Gastroesophageal sphincter (tissue), 4 donors: ENCODE measurements around the gene RBM19. TPM values are rescaled to one million over a fixed set of nuclear protein-coding genes. Genes with fewer than 3 reads are reported as not detected.
"Not testable (repeated sequence)": the region's sequence is repeated elsewhere in the genome, so short reads cannot be mapped to it uniquely, and the experiment has no call there.

Experiments
- ATAC-seq: fragments of 150-250 bp; one replicate; pipeline ENCODE4 v1.9.1; 2016; ENCODE audit warnings: mild to moderate bottlenecking, moderate library complexity
- H3K27ac ChIP-seq, 4 donors: fragments of 200-600 bp; sonication (generic) in 3 of 4; 1 replicate in 3 of 4; 2 replicates in 1 of 4; pipeline ENCODE4 v1.5.1; 2016 to 2019
- H3K27me3 ChIP-seq: fragments of 200-600 bp; sonication (generic); one replicate; pipeline ENCODE4 v1.5.1; 2019
- H3K36me3 ChIP-seq, 2 donors: fragments of 200-600 bp; sonication (generic); one replicate each; pipeline ENCODE4 v1.5.1; 2019; ENCODE audit warnings: control low read depth in 1 of 2
- H3K4me1 ChIP-seq, 3 donors: fragments of 200-600 bp; sonication (generic); 1 replicate in 2 of 3; 2 replicates in 1 of 3; pipeline ENCODE4 v1.5.1; 2016 to 2019; ENCODE audit warnings: control low read depth in 2 of 3
- H3K4me3 ChIP-seq, 2 donors: fragments of 200-600 bp; sonication (generic); one replicate each; pipeline ENCODE4 v1.5.1; 2019; ENCODE audit warnings: mild to moderate bottlenecking in 1 of 2, moderate library complexity in 1 of 2
- H3K9me3 ChIP-seq, 3 donors: fragments of 200-600 bp; sonication (generic); one replicate each; pipeline ENCODE4 v1.5.1; 2017 to 2019; ENCODE audit warnings: control low read depth in 2 of 3
- CTCF ChIP-seq, 4 experiments: fragments of 200-600 bp in 2 of 4; fragments of 450-650 bp in 2 of 4; sonication (generic) in 1 of 4; IDR thresholded peaks; one replicate each; pipeline ENCODE4 v1.5.1; 2017 to 2019; ENCODE audit warnings: antibody characterized with exemption in 4 of 4, mild to moderate bottlenecking in 2 of 4, moderate library complexity in 2 of 4
- EP300 ChIP-seq: sonication (generic); formaldehyde crosslinking; IDR thresholded peaks from one replicate; pipeline ENCODE4 v1.6.1; 2017; ENCODE audit warnings: antibody characterized with exemption, mild to moderate bottlenecking
- POLR2A ChIP-seq, 2 donors: fragments of 450-650 bp; IDR thresholded peaks; one replicate each; pipeline ENCODE4 v1.6.1; 2017; ENCODE audit warnings: antibody characterized with exemption in 2 of 2, mild to moderate bottlenecking in 2 of 2, moderate library complexity in 1 of 2
- POLR2AphosphoS5 ChIP-seq: sonication (generic); formaldehyde crosslinking; IDR thresholded peaks from one replicate; pipeline ENCODE4 v1.6.1; 2017; ENCODE audit warnings: antibody characterized with exemption
- WGBS, 2 donors: methylation state at CpG; one replicate each; pipeline ENCODE4 v1.1.5; 2018; ENCODE audit warnings: low coverage in 1 of 2; 5-methylcytosine and 5-hydroxymethylcytosine counted together
- total RNA-seq, 4 donors: library from RNA; depleted of rRNA; stranded (reverse); fragments of >200 nt; gene quantifications; one replicate each; pipeline ENCODE4 v1.1.0, GENCODE V29; 2016

Gene RBM19
- total RNA-seq, 4 donors from 2014 or later = 24.5 to 45.3 (median 33.9) TPM

DNA sequence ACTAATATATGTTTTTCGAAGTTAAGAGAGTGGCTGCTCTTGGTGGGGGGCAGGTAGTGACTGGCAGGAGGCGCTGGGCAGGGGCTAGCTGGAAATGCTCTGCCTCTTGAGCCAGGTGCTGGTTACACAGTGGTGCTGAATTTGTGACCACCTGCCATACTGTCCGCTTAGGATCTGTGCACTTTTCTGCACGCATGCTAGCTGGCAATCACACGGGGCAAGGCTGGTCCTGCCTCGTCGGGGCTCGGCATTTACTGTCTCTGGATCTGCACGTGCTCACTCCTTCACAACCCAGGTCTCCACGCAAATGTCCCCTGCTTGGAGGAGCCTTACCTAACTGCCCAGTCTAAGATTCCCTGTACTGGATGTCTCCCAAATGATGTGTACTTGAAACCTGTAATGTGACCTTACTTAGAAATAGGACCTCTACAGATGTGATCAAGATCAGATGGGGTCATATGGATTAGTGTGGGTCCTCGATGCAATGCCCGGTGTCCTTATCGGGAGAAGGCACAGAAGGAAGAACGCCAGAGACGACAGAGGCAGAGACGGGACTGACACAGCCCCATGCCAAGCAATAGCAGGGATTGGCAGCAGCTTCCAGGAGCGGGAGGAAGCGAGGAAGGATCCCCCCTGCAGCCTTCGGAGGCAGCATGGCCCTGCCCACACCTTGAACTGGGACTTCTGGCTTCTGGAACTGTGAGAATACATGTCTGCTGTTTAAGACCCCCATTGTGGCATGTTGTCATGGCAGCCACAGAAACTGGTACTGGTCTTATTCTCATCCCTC, 59.5 kb downstream of the RBM19 start:
- Histone ChIP-seq H3K36me3 (peaks cover 0 to 89% of the 10 kb centered on the region in 2 donors), H3K4me3 (no peak overlapping the region), H3K4me1 (no peaks in the 10 kb centered on the region), H3K9me3 (no peaks in the 10 kb centered on the region), H3K27me3 (no peaks in the 10 kb centered on the region), H3K27ac (no peak overlapping the region)
- no peak for TF ChIP-seq POLR2A (IDR thresholded peaks at IDR 0.05)
- TF ChIP-seq EP300 = no peak
- no peak for TF ChIP-seq CTCF (IDR thresholded peaks at IDR 0.05)
- no peak for TF ChIP-seq POLR2AphosphoS5
- 89 to 97% methylated on average over 11 to 13 of the region's 19 CpGs for WGBS, 2 donors
- ATAC-seq = no peak

- no peak overlapping the region for H3K27ac ChIP-seq
- no peak overlapping the region for H3K4me3 ChIP-seq
- peaks cover 0 to 81% of the 10 kb centered on the region in 2 donors for H3K36me3 ChIP-seq
- 100% methylated on average over 1 of the region's 4 CpGs; no CpG with 5 or more reads in 1 of the 2 donors for WGBS, 2 donors
- no peaks in the 10 kb centered on the region for H3K27me3 ChIP-seq
- ATAC-seq = no peak
- no peaks in the 10 kb centered on the region for H3K9me3 ChIP-seq
- TF ChIP-seq CTCF (IDR thresholded peaks at IDR 0.05) (no peak), POLR2A (IDR thresholded peaks at IDR 0.05) (no peak), EP300 (no peak), POLR2AphosphoS5 (no peak)
- H3K4me1 ChIP-seq = no peaks in the 10 kb centered on the region
These were observed 60.3 kb downstream of the RBM19 start for GRCh38 chr12:113905829-113906228.

DNA sequence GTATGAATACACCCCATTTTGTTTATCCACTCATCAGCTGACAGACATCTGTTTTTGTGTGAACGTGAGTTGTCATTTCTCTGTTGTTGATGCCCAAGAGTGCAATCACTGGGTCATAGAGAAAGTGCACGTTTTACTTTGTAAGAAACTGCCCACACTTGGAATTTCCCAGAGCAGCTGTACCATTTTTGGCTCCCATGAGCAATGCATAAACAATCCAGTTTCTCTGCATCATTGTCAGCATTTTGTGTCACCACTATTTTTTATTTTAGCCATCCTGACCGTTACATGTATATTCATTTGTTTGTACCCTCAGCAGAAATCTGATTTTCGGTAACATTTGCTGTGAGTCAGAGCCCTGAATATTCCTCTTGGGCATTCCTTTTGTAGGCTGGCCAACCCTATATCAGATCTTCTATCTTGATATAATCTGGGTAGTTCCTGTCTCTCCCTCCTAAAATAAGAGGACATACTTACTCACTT, 62.7 kb downstream of the RBM19 start:
- Histone ChIP-seq H3K27ac (no peak overlapping the region), H3K4me1 (no peaks in the 10 kb centered on the region), H3K4me3 (no peak overlapping the region), H3K9me3 (no peaks in the 10 kb centered on the region), H3K36me3 (peaks cover 0 to 77% of the 10 kb centered on the region in 2 donors), H3K27me3 (no peaks in the 10 kb centered on the region)
- WGBS, 2 donors = 67 to 84% methylated on average over 4 of the region's 4 CpGs
- TF ChIP-seq POLR2A (IDR thresholded peaks at IDR 0.05) (no peak), EP300 (no peak), CTCF (IDR thresholded peaks at IDR 0.05) (no peak), POLR2AphosphoS5 (no peak)
- ATAC-seq = no peak

DNA sequence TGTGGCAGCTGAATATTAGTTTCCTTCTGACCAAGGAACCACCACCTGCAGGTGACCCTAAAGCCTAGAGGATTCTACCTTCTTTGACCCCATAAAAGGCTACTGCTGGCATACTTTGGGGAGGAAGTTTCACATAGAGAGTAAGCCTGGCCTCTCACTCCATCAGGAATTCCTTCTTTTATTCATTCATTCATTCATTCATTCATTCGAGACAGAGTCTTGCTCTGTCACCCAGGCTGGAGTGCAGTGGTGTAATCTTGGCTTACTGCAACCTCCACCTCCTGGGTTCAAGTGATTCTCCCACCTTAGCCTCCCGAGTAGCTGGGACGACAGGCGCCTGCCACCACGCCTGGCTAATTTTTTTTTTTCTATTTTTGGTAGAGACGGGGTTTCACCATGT, 64.8 kb downstream of the RBM19 start:
- 92 to 100% methylated on average over 1 to 6 of the region's 6 CpGs for WGBS, 2 donors
- ATAC-seq, H3K27ac ChIP-seq, H3K27me3 ChIP-seq, H3K4me1 ChIP-seq, H3K4me3 ChIP-seq, H3K9me3 ChIP-seq: not testable (repeated sequence)
- H3K36me3 ChIP-seq = peaks cover 0 to 62% of the 10 kb centered on the region in 2 donors

DNA sequence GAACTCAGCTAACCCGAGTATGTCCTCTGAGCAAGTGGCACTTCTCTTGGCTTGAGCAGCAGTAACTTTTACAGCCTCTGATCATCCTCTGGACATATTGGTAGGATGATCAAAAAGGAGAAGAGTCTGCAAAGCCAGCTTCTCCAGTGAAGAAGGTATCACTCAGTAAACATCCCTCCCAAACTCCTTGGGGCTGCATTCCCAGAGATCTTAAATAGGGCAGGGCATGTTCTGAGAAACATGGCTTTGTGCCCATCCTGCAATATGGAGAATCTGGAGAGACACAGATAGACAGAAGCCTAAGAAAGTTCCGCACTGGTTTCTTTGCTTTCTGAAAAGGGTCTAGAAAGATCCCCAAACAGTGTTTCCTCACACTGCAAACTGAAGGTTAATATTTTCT, 65.4 kb downstream of the RBM19 start:
- no peak for ATAC-seq
- H3K36me3 ChIP-seq = peaks cover 0 to 62% of the 10 kb centered on the region in 2 donors
- no peak overlapping the region for H3K4me3 ChIP-seq
- TF ChIP-seq CTCF (IDR thresholded peaks at IDR 0.05) (no peak), POLR2AphosphoS5 (no peak), EP300 (no peak), POLR2A (IDR thresholded peaks at IDR 0.05) (no peak)
- no peaks in the 10 kb centered on the region for H3K27me3 ChIP-seq
- no peaks in the 10 kb centered on the region for H3K9me3 ChIP-seq
- no peak overlapping the region for H3K27ac ChIP-seq
- WGBS, 2 donors = 79 to 100% methylated on average over 1 to 2 of the region's 2 CpGs
- no peaks in the 10 kb centered on the region for H3K4me1 ChIP-seq
